CD14-positive monocyte (primary cell): ENCODE results near the gene ANKRD23. TPM values are rescaled to one million over a fixed set of nuclear protein-coding genes. Genes with fewer than 3 reads are reported as not detected.
A peak's percentile ranks its signal among the peaks of the same experiment; 100 is the strongest.

Source experiments
- DNase-seq, 3 donors: peaks; one replicate each; pipeline ENCODE4 v3.0.0-alpha.2; 2011 to 2022
- H2AFZ ChIP-seq: 2 replicates; pipeline ENCODE4 v1.6.0; 2012; ENCODE audit warnings: mild to moderate bottlenecking, low read depth, low read length, inconsistent platforms; ENCODE audit not compliant: insufficient read depth, poor library complexity, severe bottlenecking
- H3K27ac ChIP-seq, 2 donors: 1 replicate in 1 of 2; 2 replicates in 1 of 2; pipeline ENCODE4 v1.5.1; 2012 to 2013; ENCODE audit warnings: low read length in 2 of 2, control low read depth in 1 of 2, inconsistent platforms in 1 of 2, low read depth in 1 of 2, mild to moderate bottlenecking in 1 of 2
- H3K27me3 ChIP-seq, 2 donors: one replicate each; pipeline versions ENCODE4 v1.6.0 to v1.6.1; 2011 to 2013; ENCODE audit warnings: low read length in 2 of 2; ENCODE audit not compliant: control insufficient read depth in 2 of 2, insufficient read depth in 2 of 2
- H3K36me3 ChIP-seq, 2 donors: replicated peaks in 1 of 2; 1 replicate in 1 of 2; 2 replicates in 1 of 2; pipeline versions ENCODE4 v1.5.1 to v1.6.1; 2012 to 2013; ENCODE audit warnings: low read length in 2 of 2, control low read depth in 1 of 2, inconsistent platforms in 1 of 2, mild to moderate bottlenecking in 1 of 2; ENCODE audit not compliant: insufficient read depth in 2 of 2, control insufficient read depth in 1 of 2
- H3K4me1 ChIP-seq, 2 donors: 1 replicate in 1 of 2; 2 replicates in 1 of 2; pipeline versions ENCODE4 v1.5.1 to v1.6.1; 2012 to 2013; ENCODE audit warnings: low read length in 2 of 2, control low read depth in 1 of 2, inconsistent platforms in 1 of 2, mild to moderate bottlenecking in 1 of 2, moderate library complexity in 1 of 2; ENCODE audit not compliant: insufficient read depth in 2 of 2, control insufficient read depth in 1 of 2
- H3K4me2 ChIP-seq: replicated peaks from 2 replicates; pipeline ENCODE3; 2012; ENCODE audit warnings: low read length, moderate library complexity, mild to moderate bottlenecking; ENCODE audit not compliant: poor library complexity, severe bottlenecking; ENCODE audit errors: extremely low read depth
- H3K4me3 ChIP-seq, 3 experiments: fragments of 200-600 bp in 1 of 3; sonication (generic) in 1 of 3; replicated peaks in 1 of 3; 1 replicate in 2 of 3; 2 replicates in 1 of 3; pipeline ENCODE4 v1.5.1; 2011 to 2013; ENCODE audit warnings: low read length in 3 of 3, mild to moderate bottlenecking in 3 of 3, control low read depth in 2 of 3, low read depth in 2 of 3, inconsistent platforms in 1 of 3, moderate library complexity in 1 of 3
- H3K79me2 ChIP-seq: 2 replicates; pipeline ENCODE4 v1.6.0; 2012; ENCODE audit warnings: mild to moderate bottlenecking, control low read depth, inconsistent platforms, low read length, moderate library complexity; ENCODE audit not compliant: insufficient read depth
- H3K9ac ChIP-seq: 2 replicates; pipeline ENCODE4 v1.6.0; 2017; ENCODE audit warnings: low read length, mild to moderate bottlenecking; ENCODE audit not compliant: insufficient read depth, poor library complexity, severe bottlenecking
- H3K9me3 ChIP-seq, 2 donors: replicated peaks in 1 of 2; 1 replicate in 1 of 2; 2 replicates in 1 of 2; pipeline versions ENCODE4 v1.5.1 to v1.6.1; 2012 to 2013; ENCODE audit warnings: low read length in 2 of 2, control low read depth in 1 of 2; ENCODE audit not compliant: control insufficient read depth in 1 of 2, insufficient read depth in 1 of 2
- H4K20me1 ChIP-seq: 2 replicates; pipeline ENCODE4 v1.6.0; 2012; ENCODE audit warnings: mild to moderate bottlenecking, low read length, control low read depth, moderate library complexity; ENCODE audit not compliant: insufficient read depth
- H3K27ac Mint-ChIP-seq, 7 donors: one replicate each; pipeline ENCODE4 v1.8.0; 2020; ENCODE audit warnings: mild to moderate bottlenecking in 7 of 7, mixed read lengths in 7 of 7, moderate library complexity in 6 of 7, inconsistent platforms in 2 of 7
- H3K27me3 Mint-ChIP-seq, 3 donors: one replicate each; pipeline ENCODE4 v1.8.0; 2021 to 2022; ENCODE audit warnings: low read depth in 3 of 3, mild to moderate bottlenecking in 3 of 3, mixed read lengths in 3 of 3, moderate library complexity in 3 of 3, inconsistent platforms in 1 of 3
- H3K36me3 Mint-ChIP-seq, 2 donors: one replicate each; pipeline ENCODE4 v1.8.0; 2020; ENCODE audit warnings: mixed read lengths in 2 of 2, inconsistent platforms in 1 of 2, mild to moderate bottlenecking in 1 of 2
- H3K4me1 Mint-ChIP-seq: one replicate; pipeline ENCODE4 v1.8.0; 2020; ENCODE audit warnings: mild to moderate bottlenecking, mixed read lengths
- H3K4me3 Mint-ChIP-seq, 2 donors: one replicate each; pipeline ENCODE4 v1.8.0; 2020; ENCODE audit warnings: mild to moderate bottlenecking in 2 of 2, mixed read lengths in 2 of 2, moderate library complexity in 1 of 2
- H3K9me3 Mint-ChIP-seq, 7 donors: one replicate each; pipeline ENCODE4 v1.8.0; 2020 to 2022; ENCODE audit warnings: mixed read lengths in 7 of 7, mild to moderate bottlenecking in 6 of 7, moderate library complexity in 6 of 7, inconsistent platforms in 2 of 7
- WGBS: methylation state at CpG from one replicate; pipeline ENCODE4 v1.1.5; 2013; ENCODE audit warnings: missing lambda C conversion rate; ENCODE audit not compliant: insufficient coverage; 5-methylcytosine and 5-hydroxymethylcytosine counted together
- intact Hi-C, 2 donors: fragments of 100-400 bp; cut with micrococcal nuclease; formaldehyde crosslinking; loops; one replicate each; pipeline versions ENCODE4 v1.15.0 to v1.15.1; 2023
- polyA minus RNA-seq: library from RNA; depleted of rRNA, polyadenylated mRNA; stranded (reverse); fragments of >200 nt; gene quantifications from 2 replicates; pipeline ENCODE4 v1.2.3, GENCODE V29; 2012
- polyA plus RNA-seq, 3 donors: library from polyadenylated mRNA; depleted of rRNA in 1 of 3; unstranded in 2 of 3; stranded (reverse) in 1 of 3; fragments of 300-500 nt in 2 of 3; fragments of >200 nt in 1 of 3; fragmentation: Illumina TruSeq in 2 of 3; gene quantifications; 1 replicate in 2 of 3; 2 replicates in 1 of 3; pipeline ENCODE4 v1.2.3, GENCODE V29; 2012 to 2021
- total RNA-seq, 12 experiments: library from RNA in 1 of 12; stranded (reverse) in 1 of 12; fragments of 120-200 nt in 1 of 12; gene quantifications; one replicate each; pipeline ENCODE4 v1.2.4 and lab custom pipeline; 2013 to 2026; ENCODE audit warnings: mixed read lengths in 6 of 12, inconsistent platforms in 1 of 12
- TF ChIP-seq, protein P1 (sequence below): fragments of 200-600 bp; IDR thresholded peaks from one replicate; pipeline ENCODE4 v1.8.0; 2022; ENCODE audit warnings: antibody characterized with exemption, mild to moderate bottlenecking

The ANKRD23 gene
- total RNA-seq (2013), result 0.89 TPM
- polyA plus RNA-seq (1 to 10 TPM in 1 of 3 donors, not detected in 2; 1.4 TPM), polyA minus RNA-seq (0.42 and 1.5 TPM in 2 replicates), total RNA-seq (lab: John Stamatoyannopoulos, UW) (0 to 0.26 (median 0.12) reads per million in 11 experiments)

DNA sequence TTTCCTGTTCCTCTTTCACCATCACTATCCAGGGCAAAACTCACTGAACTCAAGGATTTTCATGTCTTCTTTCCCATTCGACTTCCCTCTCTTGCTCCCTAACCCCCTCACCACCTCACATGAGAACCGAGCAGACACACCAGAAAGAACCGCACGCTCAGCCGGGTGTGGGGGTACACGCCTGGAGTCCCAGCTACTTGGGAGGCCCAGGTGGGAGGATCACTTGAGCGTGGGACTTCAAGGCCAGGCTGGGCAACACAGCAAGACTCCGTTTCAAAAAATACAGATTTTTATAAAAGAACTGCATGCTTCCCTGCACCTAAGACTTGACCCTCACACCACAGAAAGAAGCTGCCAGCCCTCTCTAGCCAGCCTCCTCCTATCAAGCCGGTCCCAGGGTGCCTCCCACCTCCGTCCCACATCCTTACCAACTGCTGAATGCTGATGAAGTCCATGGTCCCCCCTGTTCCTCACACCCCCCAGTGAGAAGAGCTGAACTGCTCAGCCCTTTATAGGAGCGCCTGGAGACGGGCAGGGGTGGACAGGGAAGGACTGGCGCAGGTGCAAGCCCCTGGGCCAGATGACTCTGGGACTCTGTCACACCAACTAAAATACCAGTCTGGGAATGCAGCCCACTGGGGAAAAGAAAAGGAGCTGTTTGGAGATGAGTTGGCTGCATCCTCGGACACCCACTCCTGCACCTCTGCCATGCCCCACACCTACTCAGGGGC, at the start of gene ANKRD23:
Gene ANKRD23 (minus strand): TSS at position 484 of the 731 bp plus-strand sequence. CDS start 29 bp downstream, at position 455.
- no peak within 1 kb of the TSS for H3K4me2 ChIP-seq
- H3K9me3 ChIP-seq, result no peaks in the 10 kb centered on the region
- intact Hi-C loops, result no loop called here
- H3K27me3 ChIP-seq, result no peaks in the 10 kb centered on the region
- no peak within 1 kb of the TSS for H3K4me3 ChIP-seq
- peaks cover 24 to 40% of the 10 kb centered on the region in 2 donors for H3K36me3 Mint-ChIP-seq
- H3K4me1 Mint-ChIP-seq, result peaks cover 17% of the 10 kb centered on the region
- 88% methylated on average over 5 of the region's 14 CpGs for WGBS
- TF ChIP-seq, protein P1, sequence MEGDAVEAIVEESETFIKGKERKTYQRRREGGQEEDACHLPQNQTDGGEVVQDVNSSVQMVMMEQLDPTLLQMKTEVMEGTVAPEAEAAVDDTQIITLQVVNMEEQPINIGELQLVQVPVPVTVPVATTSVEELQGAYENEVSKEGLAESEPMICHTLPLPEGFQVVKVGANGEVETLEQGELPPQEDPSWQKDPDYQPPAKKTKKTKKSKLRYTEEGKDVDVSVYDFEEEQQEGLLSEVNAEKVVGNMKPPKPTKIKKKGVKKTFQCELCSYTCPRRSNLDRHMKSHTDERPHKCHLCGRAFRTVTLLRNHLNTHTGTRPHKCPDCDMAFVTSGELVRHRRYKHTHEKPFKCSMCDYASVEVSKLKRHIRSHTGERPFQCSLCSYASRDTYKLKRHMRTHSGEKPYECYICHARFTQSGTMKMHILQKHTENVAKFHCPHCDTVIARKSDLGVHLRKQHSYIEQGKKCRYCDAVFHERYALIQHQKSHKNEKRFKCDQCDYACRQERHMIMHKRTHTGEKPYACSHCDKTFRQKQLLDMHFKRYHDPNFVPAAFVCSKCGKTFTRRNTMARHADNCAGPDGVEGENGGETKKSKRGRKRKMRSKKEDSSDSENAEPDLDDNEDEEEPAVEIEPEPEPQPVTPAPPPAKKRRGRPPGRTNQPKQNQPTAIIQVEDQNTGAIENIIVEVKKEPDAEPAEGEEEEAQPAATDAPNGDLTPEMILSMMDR, result no peak
- no peak for DNase-seq
- no peak within 1 kb of the TSS for H3K9ac ChIP-seq
- no peaks in the 10 kb centered on the region for H3K79me2 ChIP-seq
- H3K9me3 Mint-ChIP-seq, result no peaks in the 10 kb centered on the region
- H3K4me3 Mint-ChIP-seq, result no peak within 1 kb of the TSS
- H2AFZ ChIP-seq, result no peak within 1 kb of the TSS
- H3K36me3 ChIP-seq, result peaks cover 11 to 22% of the 10 kb centered on the region in 2 donors
- no peak within 1 kb of the TSS for H3K27ac ChIP-seq
- H4K20me1 ChIP-seq, result no peaks in the 10 kb centered on the region
- H3K4me1 ChIP-seq, result peaks cover 6 to 12% of the 10 kb centered on the region in 2 donors
- peak within 1 kb of the TSS in 4 of 7 donors; percentile 2 to 9 (median 8) for H3K27ac Mint-ChIP-seq
- peaks cover 1 to 4% (median 1%) of the 10 kb centered on the region in 3 donors for H3K27me3 Mint-ChIP-seq

DNA sequence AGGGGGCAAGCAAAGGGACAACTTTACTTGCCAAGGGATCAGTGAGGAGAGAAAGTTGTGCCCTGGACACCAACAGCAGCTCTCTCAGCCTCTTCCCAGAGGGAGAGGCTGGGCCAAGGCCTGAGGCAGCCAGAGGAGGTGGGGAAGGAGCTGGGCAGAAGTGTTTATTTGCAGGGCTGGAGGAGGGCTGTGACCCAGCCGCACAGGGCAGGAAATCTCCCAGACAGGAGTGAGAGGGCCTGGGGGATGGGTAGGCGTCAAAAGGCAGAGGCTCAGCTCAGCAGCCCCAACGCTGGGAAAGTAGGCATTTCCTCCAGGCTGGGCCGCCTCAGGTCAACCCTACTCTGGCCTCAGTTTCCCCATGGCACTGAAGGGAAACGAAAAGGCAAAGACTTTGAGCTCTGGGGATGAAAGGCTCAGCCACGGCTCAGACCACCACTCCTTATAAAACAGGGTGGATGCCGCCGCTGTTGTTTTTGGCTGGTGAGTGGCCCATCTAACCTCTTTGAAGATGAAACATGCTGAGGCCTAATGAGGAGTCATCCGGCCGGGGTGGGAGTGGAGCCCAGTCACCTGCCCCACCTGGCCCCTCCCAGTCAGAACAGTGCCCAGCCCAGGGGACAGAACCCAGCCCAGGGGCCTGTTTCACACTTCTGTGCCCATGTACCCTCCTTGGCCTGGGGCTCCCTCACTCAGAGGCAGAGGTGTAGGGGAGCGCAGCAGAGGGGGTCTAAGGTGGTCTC, 47.9 kb upstream of the ANKRD23 start:
- TF ChIP-seq, protein P1, result no peak
- Histone ChIP-seq H3K79me2 (no peaks in the 10 kb centered on the region), H3K27me3 (peaks cover 0 to 66% of the 10 kb centered on the region in 2 donors), H3K9me3 (no peaks in the 10 kb centered on the region), H3K9ac (no peak overlapping the region), H3K36me3 (no peaks in the 10 kb centered on the region), H2AFZ (no peak overlapping the region), H3K4me3 (no peak overlapping the region), H3K4me2 (no peak overlapping the region), H3K27ac (no peak overlapping the region), H3K4me1 (peaks cover 21 to 24% of the 10 kb centered on the region in 2 donors), H4K20me1 (peaks cover 5% of the 10 kb centered on the region)
- H3K36me3 Mint-ChIP-seq, result peaks cover 0 to 4% of the 10 kb centered on the region in 2 donors
- WGBS, result 50% methylated on average over 7 of the region's 11 CpGs
- H3K4me3 Mint-ChIP-seq, result peak overlapping the region in 1 of 2 donors; percentile 67
- peaks cover 39 to 86% (median 50%) of the 10 kb centered on the region in 3 donors for H3K27me3 Mint-ChIP-seq
- no peak overlapping the region for H3K27ac Mint-ChIP-seq
- DNase-seq, result no peak
- H3K9me3 Mint-ChIP-seq, result peaks cover 0 to 2% (median 0%) of the 10 kb centered on the region in 7 donors
- peaks cover 18% of the 10 kb centered on the region for H3K4me1 Mint-ChIP-seq
- intact Hi-C loops, result no loop called here
